ENCODE results near the gene HEATR1.
A peak's percentile ranks its signal among the peaks of the same experiment; 100 is the strongest.
"Not testable (repeated sequence)": the region's sequence is repeated elsewhere in the genome, so short reads cannot be mapped to it uniquely, and the experiment has no call there.

The HEATR1 gene

GRCh38 chr1:236507022-236507700, 97.2 kb downstream of the HEATR1 start:
- no peak for DNase-seq

GRCh38 chr1:236504338-236504737, 100.0 kb downstream of the HEATR1 start:
- DNase-seq, result not testable (repeated sequence)

GRCh38 chr1:236502972-236503639, 101.2 kb downstream of the HEATR1 start:
- DNase-seq, result peak; percentile 53

GRCh38 chr1:236502579-236502971, 101.7 kb downstream of the HEATR1 start:
- no peak for DNase-seq

- no peak for DNase-seq
These were observed 103.2 kb downstream of the HEATR1 start for GRCh38 chr1:236501093-236501492.

Data from right hindlimb (tissue), 1 donor.